ENCODE data around the gene CTF1.

DNA sequence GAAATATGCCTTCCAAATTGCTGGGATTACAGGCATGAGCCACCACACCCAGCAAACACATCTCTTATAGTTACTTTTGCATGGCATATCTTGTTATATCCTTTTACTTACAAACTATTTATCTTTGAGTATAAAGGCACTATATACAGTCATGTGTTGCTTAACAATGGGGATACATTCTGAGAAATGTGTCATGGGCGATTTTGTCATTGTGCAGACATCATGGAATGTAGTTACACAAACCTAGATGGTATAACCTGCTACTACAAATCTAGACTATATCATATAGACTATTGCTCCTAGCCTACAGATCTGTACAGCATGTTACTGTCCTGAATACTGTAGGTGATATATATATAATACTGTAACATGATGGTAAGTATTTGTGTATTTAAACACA lies 46.2 kb upstream of the CTF1 start:
- TF ChIP-seq MAX (IDR thresholded peaks at IDR 0.05) (no peak), RAD21 (IDR thresholded peaks at IDR 0.05) (no peak), JUND (IDR thresholded peaks at IDR 0.05) (no peak), RXRA (IDR thresholded peaks at IDR 0.05) (no peak), EGR1 (IDR thresholded peaks at IDR 0.05; ENCODE audit: low read depth in 2 of 2) (no peak), TAF1 (conservative IDR thresholded peaks at IDR 0.05) (no peak), SP1 (IDR thresholded peaks at IDR 0.05) (no peak), ATF3 (IDR thresholded peaks at IDR 0.05) (no peak)
- TF ChIP-seq, protein P1, sequence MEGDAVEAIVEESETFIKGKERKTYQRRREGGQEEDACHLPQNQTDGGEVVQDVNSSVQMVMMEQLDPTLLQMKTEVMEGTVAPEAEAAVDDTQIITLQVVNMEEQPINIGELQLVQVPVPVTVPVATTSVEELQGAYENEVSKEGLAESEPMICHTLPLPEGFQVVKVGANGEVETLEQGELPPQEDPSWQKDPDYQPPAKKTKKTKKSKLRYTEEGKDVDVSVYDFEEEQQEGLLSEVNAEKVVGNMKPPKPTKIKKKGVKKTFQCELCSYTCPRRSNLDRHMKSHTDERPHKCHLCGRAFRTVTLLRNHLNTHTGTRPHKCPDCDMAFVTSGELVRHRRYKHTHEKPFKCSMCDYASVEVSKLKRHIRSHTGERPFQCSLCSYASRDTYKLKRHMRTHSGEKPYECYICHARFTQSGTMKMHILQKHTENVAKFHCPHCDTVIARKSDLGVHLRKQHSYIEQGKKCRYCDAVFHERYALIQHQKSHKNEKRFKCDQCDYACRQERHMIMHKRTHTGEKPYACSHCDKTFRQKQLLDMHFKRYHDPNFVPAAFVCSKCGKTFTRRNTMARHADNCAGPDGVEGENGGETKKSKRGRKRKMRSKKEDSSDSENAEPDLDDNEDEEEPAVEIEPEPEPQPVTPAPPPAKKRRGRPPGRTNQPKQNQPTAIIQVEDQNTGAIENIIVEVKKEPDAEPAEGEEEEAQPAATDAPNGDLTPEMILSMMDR (IDR thresholded peaks at IDR 0.05; ENCODE audit: low read depth, low read length, missing input control): no peak
- TF ChIP-seq, protein P2, sequence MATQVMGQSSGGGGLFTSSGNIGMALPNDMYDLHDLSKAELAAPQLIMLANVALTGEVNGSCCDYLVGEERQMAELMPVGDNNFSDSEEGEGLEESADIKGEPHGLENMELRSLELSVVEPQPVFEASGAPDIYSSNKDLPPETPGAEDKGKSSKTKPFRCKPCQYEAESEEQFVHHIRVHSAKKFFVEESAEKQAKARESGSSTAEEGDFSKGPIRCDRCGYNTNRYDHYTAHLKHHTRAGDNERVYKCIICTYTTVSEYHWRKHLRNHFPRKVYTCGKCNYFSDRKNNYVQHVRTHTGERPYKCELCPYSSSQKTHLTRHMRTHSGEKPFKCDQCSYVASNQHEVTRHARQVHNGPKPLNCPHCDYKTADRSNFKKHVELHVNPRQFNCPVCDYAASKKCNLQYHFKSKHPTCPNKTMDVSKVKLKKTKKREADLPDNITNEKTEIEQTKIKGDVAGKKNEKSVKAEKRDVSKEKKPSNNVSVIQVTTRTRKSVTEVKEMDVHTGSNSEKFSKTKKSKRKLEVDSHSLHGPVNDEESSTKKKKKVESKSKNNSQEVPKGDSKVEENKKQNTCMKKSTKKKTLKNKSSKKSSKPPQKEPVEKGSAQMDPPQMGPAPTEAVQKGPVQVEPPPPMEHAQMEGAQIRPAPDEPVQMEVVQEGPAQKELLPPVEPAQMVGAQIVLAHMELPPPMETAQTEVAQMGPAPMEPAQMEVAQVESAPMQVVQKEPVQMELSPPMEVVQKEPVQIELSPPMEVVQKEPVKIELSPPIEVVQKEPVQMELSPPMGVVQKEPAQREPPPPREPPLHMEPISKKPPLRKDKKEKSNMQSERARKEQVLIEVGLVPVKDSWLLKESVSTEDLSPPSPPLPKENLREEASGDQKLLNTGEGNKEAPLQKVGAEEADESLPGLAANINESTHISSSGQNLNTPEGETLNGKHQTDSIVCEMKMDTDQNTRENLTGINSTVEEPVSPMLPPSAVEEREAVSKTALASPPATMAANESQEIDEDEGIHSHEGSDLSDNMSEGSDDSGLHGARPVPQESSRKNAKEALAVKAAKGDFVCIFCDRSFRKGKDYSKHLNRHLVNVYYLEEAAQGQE (IDR thresholded peaks at IDR 0.05): no peak
